Activated T-helper 2 cell treated with anti-CD3 and anti-CD28 coated beads, Interferon-gamma antibody, Interleukin-2, Interleukin-4, amounts not matched to agents 10 μg/mL and 5 μg/mL and 100 μg/mL, durations not matched to agents 14 hours and 24 hours and 36 hours (primary cell): ENCODE data around the gene SMIM1. TPM values are rescaled to one million over a fixed set of nuclear protein-coding genes. Genes with fewer than 3 reads are reported as not detected.
"Not testable (repeated sequence)": the region's sequence is repeated elsewhere in the genome, so short reads cannot be mapped to it uniquely, and the experiment has no call there.

Experiments used
- DNase-seq: peaks from one replicate; pipeline ENCODE4 v3.0.0; 2021; ENCODE audit warnings: low spot score
- H3K27ac Mint-ChIP-seq: one replicate; pipeline ENCODE4 v1.8.0; 2021; ENCODE audit warnings: mixed read lengths
- H3K27me3 Mint-ChIP-seq: one replicate; pipeline ENCODE4 v1.8.0; 2021; ENCODE audit warnings: low read depth, mixed read lengths
- H3K36me3 Mint-ChIP-seq: one replicate; pipeline ENCODE4 v1.8.0; 2021; ENCODE audit warnings: low read depth, mixed read lengths
- H3K4me1 Mint-ChIP-seq: one replicate; pipeline ENCODE4 v1.8.0; 2021; ENCODE audit warnings: low read depth, mixed read lengths
- H3K4me3 Mint-ChIP-seq: one replicate; pipeline ENCODE4 v1.8.0; 2021; ENCODE audit warnings: low read depth, mild to moderate bottlenecking, moderate library complexity, mixed read lengths
- H3K9me3 Mint-ChIP-seq: one replicate; pipeline ENCODE4 v1.8.0; 2021; ENCODE audit warnings: mixed read lengths
- intact Hi-C: fragments of 100-400 bp; cut with micrococcal nuclease; formaldehyde crosslinking; loops from one replicate; pipeline ENCODE4 v1.15.1; 2023
- total RNA-seq: library from RNA; stranded (reverse); gene quantifications from 2 replicates; pipeline ENCODE4 v1.2.3, GENCODE V29; 2022

The SMIM1 gene
- total RNA-seq, 1 donor from 2014 or later, result 2.3 TPM

- Mint-ChIP-seq H3K4me1 (no peaks in the 10 kb centered on the region), H3K27me3 (no peaks in the 10 kb centered on the region), H3K9me3 (no peaks in the 10 kb centered on the region), H3K36me3 (no peaks in the 10 kb centered on the region), H3K27ac (no peak overlapping the region), H3K4me3 (no peak overlapping the region)
- DNase-seq, result no peak
- intact Hi-C loops, result no loop called here
These were observed 37.1 kb downstream of the SMIM1 start for GRCh38 chr1:3809680-3810079.

- intact Hi-C loops, H3K27ac Mint-ChIP-seq, H3K4me1 Mint-ChIP-seq, H3K36me3 Mint-ChIP-seq, DNase-seq, H3K9me3 Mint-ChIP-seq, H3K4me3 Mint-ChIP-seq, H3K27me3 Mint-ChIP-seq: not testable (repeated sequence)
These were observed 37.7 kb downstream of the SMIM1 start for GRCh38 chr1:3810149-3810761.

GRCh38 chr1:3811595-3811911 is 39.0 kb downstream of the SMIM1 start:
- H3K4me3 Mint-ChIP-seq, result no peak overlapping the region
- H3K9me3 Mint-ChIP-seq, result no peaks in the 10 kb centered on the region
- no peak for DNase-seq
- no peaks in the 10 kb centered on the region for H3K4me1 Mint-ChIP-seq
- intact Hi-C loops, result no loop called here
- no peaks in the 10 kb centered on the region for H3K27me3 Mint-ChIP-seq
- no peaks in the 10 kb centered on the region for H3K36me3 Mint-ChIP-seq
- H3K27ac Mint-ChIP-seq, result no peak overlapping the region

GRCh38 chr1:3814065-3814464 is 41.5 kb downstream of the SMIM1 start:
- no peaks in the 10 kb centered on the region for H3K4me1 Mint-ChIP-seq
- no peak overlapping the region for H3K4me3 Mint-ChIP-seq
- no peaks in the 10 kb centered on the region for H3K9me3 Mint-ChIP-seq
- DNase-seq, result no peak
- H3K27ac Mint-ChIP-seq, result no peak overlapping the region
- no peaks in the 10 kb centered on the region for H3K36me3 Mint-ChIP-seq
- no peaks in the 10 kb centered on the region for H3K27me3 Mint-ChIP-seq
- intact Hi-C loops, result no loop called here

- intact Hi-C loops, result no loop called here
- DNase-seq, result no peak
- H3K36me3 Mint-ChIP-seq, result peaks cover 2% of the 10 kb centered on the region
- H3K9me3 Mint-ChIP-seq, result no peaks in the 10 kb centered on the region
- no peak overlapping the region for H3K4me3 Mint-ChIP-seq
- no peaks in the 10 kb centered on the region for H3K4me1 Mint-ChIP-seq
- no peak overlapping the region for H3K27ac Mint-ChIP-seq
- H3K27me3 Mint-ChIP-seq, result no peaks in the 10 kb centered on the region
These were observed 42.4 kb downstream of the SMIM1 start for GRCh38 chr1:3814771-3815561.

- intact Hi-C loops, result no loop called here
- Mint-ChIP-seq H3K27me3 (no peaks in the 10 kb centered on the region), H3K36me3 (peaks cover 5% of the 10 kb centered on the region), H3K4me3 (no peak overlapping the region), H3K9me3 (no peaks in the 10 kb centered on the region), H3K27ac (no peak overlapping the region), H3K4me1 (no peaks in the 10 kb centered on the region)
- no peak for DNase-seq
These were observed 44.0 kb downstream of the SMIM1 start for GRCh38 chr1:3816331-3817137.

- Mint-ChIP-seq H3K27ac (no peak overlapping the region), H3K4me1 (no peaks in the 10 kb centered on the region), H3K9me3 (no peaks in the 10 kb centered on the region), H3K27me3 (no peaks in the 10 kb centered on the region), H3K36me3 (peaks cover 5% of the 10 kb centered on the region), H3K4me3 (no peak overlapping the region)
- DNase-seq, result no peak
- intact Hi-C loops, result no loop called here
These were observed 44.7 kb downstream of the SMIM1 start for GRCh38 chr1:3817138-3817740.

- intact Hi-C loops, result no loop called here
- DNase-seq, result no peak
- no peaks in the 10 kb centered on the region for H3K9me3 Mint-ChIP-seq
- no peak overlapping the region for H3K27ac Mint-ChIP-seq
- H3K4me3 Mint-ChIP-seq, result no peak overlapping the region
- no peaks in the 10 kb centered on the region for H3K4me1 Mint-ChIP-seq
- H3K27me3 Mint-ChIP-seq, result no peaks in the 10 kb centered on the region
- peaks cover 5% of the 10 kb centered on the region for H3K36me3 Mint-ChIP-seq
These were observed 45.5 kb downstream of the SMIM1 start for GRCh38 chr1:3817821-3818597.

GRCh38 chr1:3819771-3820200 is 47.2 kb downstream of the SMIM1 start:
- no peak overlapping the region for H3K4me3 Mint-ChIP-seq
- intact Hi-C loops, result no loop called here
- H3K36me3 Mint-ChIP-seq, result peaks cover 5% of the 10 kb centered on the region
- H3K4me1 Mint-ChIP-seq, result no peaks in the 10 kb centered on the region
- H3K27ac Mint-ChIP-seq, result no peak overlapping the region
- no peaks in the 10 kb centered on the region for H3K9me3 Mint-ChIP-seq
- H3K27me3 Mint-ChIP-seq, result no peaks in the 10 kb centered on the region
- no peak for DNase-seq

- DNase-seq, result no peak
- intact Hi-C loops, result no loop called here
- no peaks in the 10 kb centered on the region for H3K9me3 Mint-ChIP-seq
- no peak overlapping the region for H3K27ac Mint-ChIP-seq
- peaks cover 5% of the 10 kb centered on the region for H3K36me3 Mint-ChIP-seq
- no peak overlapping the region for H3K4me3 Mint-ChIP-seq
- H3K27me3 Mint-ChIP-seq, result no peaks in the 10 kb centered on the region
- no peaks in the 10 kb centered on the region for H3K4me1 Mint-ChIP-seq
These were observed 47.8 kb downstream of the SMIM1 start for GRCh38 chr1:3820316-3820715.

- Mint-ChIP-seq H3K4me1 (no peaks in the 10 kb centered on the region), H3K27me3 (no peaks in the 10 kb centered on the region)
These were observed 48.5 kb downstream of the SMIM1 start for GRCh38 chr1:3821004-3821403.

GRCh38 chr1:3821447-3821846 is 48.9 kb downstream of the SMIM1 start:
- Mint-ChIP-seq H3K36me3 (peaks cover 14% of the 10 kb centered on the region), H3K4me3 (no peak overlapping the region), H3K9me3 (no peaks in the 10 kb centered on the region), H3K27me3 (no peaks in the 10 kb centered on the region), H3K4me1 (no peaks in the 10 kb centered on the region), H3K27ac (no peak overlapping the region)
- no peak for DNase-seq
- intact Hi-C loops, result no loop called here

More at GRCh38 chr1:3821004-3821403, 48.5 kb downstream of the SMIM1 start:
- Mint-ChIP-seq H3K9me3 (no peaks in the 10 kb centered on the region), H3K4me3 (no peak overlapping the region), H3K36me3 (peaks cover 11% of the 10 kb centered on the region), H3K27ac (no peak overlapping the region)
- no peak for DNase-seq
- intact Hi-C loops, result no loop called here
